ENCODE measurements around the gene ZNF365. TPM values are rescaled to one million over a fixed set of nuclear protein-coding genes. Genes with fewer than 3 reads are reported as not detected.
"Not testable (repeated sequence)": the region's sequence is repeated elsewhere in the genome, so short reads cannot be mapped to it uniquely, and the experiment has no call there.

Gene ZNF365
- total RNA-seq, 1 donor from 2014 or later, result not detected

DNA sequence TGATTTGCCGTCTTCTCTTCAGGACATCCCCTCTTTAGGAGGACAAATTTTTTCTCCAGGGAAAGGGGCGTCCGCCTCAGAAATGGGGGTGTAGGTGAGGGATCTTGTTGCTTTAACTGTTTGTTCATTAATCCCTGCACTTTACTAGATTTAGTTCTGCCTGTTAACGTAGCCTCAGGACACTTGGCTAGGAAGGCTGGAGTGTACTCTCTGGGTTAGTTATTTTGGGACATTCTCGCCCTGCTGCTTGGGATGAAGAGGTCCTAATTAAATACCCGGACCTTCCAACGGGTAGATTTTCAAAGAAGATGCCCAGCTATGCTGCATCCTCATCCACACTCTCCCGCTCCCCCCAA is 552 bp upstream of the ZNF365 start:
- peak overlapping the region; percentile 70 for H3K4me3 Mint-ChIP-seq (ENCODE audit: low read depth)
- H3K27ac Mint-ChIP-seq, result no peak overlapping the region
- TF ChIP-seq CTCF (IDR thresholded peaks at IDR 0.05; ENCODE audit: unreplicated experiment), result no peak
- H3K27me3 Mint-ChIP-seq, result peaks cover 48% of the 10 kb centered on the region
- DNase-seq (ENCODE audit: low spot score, unreplicated experiment), result no peak
- H3K9me3 Mint-ChIP-seq (ENCODE audit: low read depth), result no peaks in the 10 kb centered on the region
- no peaks in the 10 kb centered on the region for H3K36me3 Mint-ChIP-seq (ENCODE audit: insufficient read depth)
- H3K4me1 Mint-ChIP-seq (ENCODE audit: low read depth), result peaks cover 4% of the 10 kb centered on the region

DNA sequence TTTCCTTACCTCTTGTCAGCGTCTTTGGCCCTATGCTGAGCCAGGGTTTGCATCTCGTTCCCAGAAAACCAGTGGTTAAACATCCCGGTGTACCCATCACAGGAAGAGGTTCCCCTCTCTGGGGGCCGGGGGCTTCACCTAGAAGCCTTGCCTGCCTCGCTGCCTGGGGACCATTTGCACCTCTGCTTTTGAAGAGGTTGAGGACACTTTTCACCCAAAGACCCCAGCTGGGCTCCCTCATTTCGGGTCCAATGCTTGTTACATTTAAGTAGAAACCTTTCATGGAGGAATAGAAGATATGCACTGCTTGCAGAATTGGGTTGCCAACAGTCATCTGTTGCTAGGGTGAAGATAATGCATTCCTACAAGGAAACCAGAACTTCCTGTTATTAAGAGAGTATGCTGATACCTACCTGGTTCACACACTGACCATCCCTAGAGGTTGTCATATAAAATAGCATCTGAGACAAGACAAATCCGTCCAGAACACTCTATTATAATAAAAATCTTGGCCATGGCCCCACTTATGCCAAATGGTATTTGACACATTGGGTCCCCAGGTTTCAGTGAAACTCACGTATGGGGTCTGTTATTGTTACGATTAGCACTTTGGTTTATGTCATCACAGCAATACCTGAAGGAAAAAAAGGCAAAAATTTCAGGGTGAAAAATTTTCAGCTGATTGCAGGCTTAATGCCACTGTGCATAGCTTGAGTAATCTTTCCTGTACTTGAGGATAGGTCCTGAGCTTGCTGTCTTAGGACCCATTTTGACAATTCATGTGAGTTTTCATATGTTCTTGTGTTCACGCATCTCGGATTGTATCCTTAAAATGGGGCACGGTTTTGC is 917 bp downstream of the ZNF365 start:
- no peak for DNase-seq (ENCODE audit: low spot score, unreplicated experiment)
- H3K27ac Mint-ChIP-seq, result no peak overlapping the region
- no peaks in the 10 kb centered on the region for H3K9me3 Mint-ChIP-seq (ENCODE audit: low read depth)
- TF ChIP-seq CTCF (IDR thresholded peaks at IDR 0.05; ENCODE audit: unreplicated experiment), result no peak
- peak overlapping the region; percentile 65 for H3K4me3 Mint-ChIP-seq (ENCODE audit: low read depth)
- H3K4me1 Mint-ChIP-seq (ENCODE audit: low read depth), result peaks cover 4% of the 10 kb centered on the region
- H3K27me3 Mint-ChIP-seq, result peaks cover 48% of the 10 kb centered on the region
- H3K36me3 Mint-ChIP-seq (ENCODE audit: insufficient read depth), result no peaks in the 10 kb centered on the region

GRCh38 chr10:62376071-62377025 is 2.2 kb downstream of the ZNF365 start:
- Mint-ChIP-seq H3K4me3 (ENCODE audit: low read depth) (no peak overlapping the region), H3K4me1 (ENCODE audit: low read depth) (peaks cover 4% of the 10 kb centered on the region), H3K36me3 (ENCODE audit: insufficient read depth) (no peaks in the 10 kb centered on the region), H3K9me3 (ENCODE audit: low read depth) (no peaks in the 10 kb centered on the region), H3K27me3 (peaks cover 48% of the 10 kb centered on the region), H3K27ac (no peak overlapping the region)
- TF ChIP-seq CTCF (IDR thresholded peaks at IDR 0.05; ENCODE audit: unreplicated experiment), result no peak
- no peak for DNase-seq (ENCODE audit: low spot score, unreplicated experiment)

- Mint-ChIP-seq H3K27ac (no peak overlapping the region), H3K4me3 (ENCODE audit: low read depth) (no peak overlapping the region), H3K4me1 (ENCODE audit: low read depth) (peaks cover 4% of the 10 kb centered on the region), H3K36me3 (ENCODE audit: insufficient read depth) (no peaks in the 10 kb centered on the region), H3K27me3 (peaks cover 44% of the 10 kb centered on the region), H3K9me3 (ENCODE audit: low read depth) (no peaks in the 10 kb centered on the region)
- no peak for DNase-seq (ENCODE audit: low spot score, unreplicated experiment)
- no peak for TF ChIP-seq CTCF (IDR thresholded peaks at IDR 0.05; ENCODE audit: unreplicated experiment)
Observed at GRCh38 chr10:62377026-62377415, 2.9 kb downstream of the ZNF365 start.

- TF ChIP-seq CTCF (IDR thresholded peaks at IDR 0.05; ENCODE audit: unreplicated experiment), result no peak
Observed at GRCh38 chr10:62377966-62378365, 3.8 kb downstream of the ZNF365 start.

GRCh38 chr10:62378877-62379276 is 4.7 kb downstream of the ZNF365 start:
- peaks cover 30% of the 10 kb centered on the region for H3K27me3 Mint-ChIP-seq
- not testable (repeated sequence) for H3K9me3 Mint-ChIP-seq (ENCODE audit: low read depth); DNase-seq (ENCODE audit: low spot score, unreplicated experiment); H3K4me1 Mint-ChIP-seq (ENCODE audit: low read depth); H3K36me3 Mint-ChIP-seq (ENCODE audit: insufficient read depth); H3K27ac Mint-ChIP-seq; H3K4me3 Mint-ChIP-seq (ENCODE audit: low read depth)

More at GRCh38 chr10:62377966-62378365, 3.8 kb downstream of the ZNF365 start:
- Mint-ChIP-seq H3K4me1 (ENCODE audit: low read depth) (peaks cover 4% of the 10 kb centered on the region), H3K9me3 (ENCODE audit: low read depth) (no peaks in the 10 kb centered on the region), H3K36me3 (ENCODE audit: insufficient read depth) (no peaks in the 10 kb centered on the region), H3K27me3 (peaks cover 39% of the 10 kb centered on the region), H3K4me3 (ENCODE audit: low read depth) (no peak overlapping the region), H3K27ac (no peak overlapping the region)
- no peak for DNase-seq (ENCODE audit: low spot score, unreplicated experiment)

Data from progenitor cell of endocrine pancreas (in vitro differentiated cells).